ENCODE results near the gene NTRK2.
A peak's percentile ranks its signal among the peaks of the same experiment; 100 is the strongest.

The NTRK2 gene

DNA sequence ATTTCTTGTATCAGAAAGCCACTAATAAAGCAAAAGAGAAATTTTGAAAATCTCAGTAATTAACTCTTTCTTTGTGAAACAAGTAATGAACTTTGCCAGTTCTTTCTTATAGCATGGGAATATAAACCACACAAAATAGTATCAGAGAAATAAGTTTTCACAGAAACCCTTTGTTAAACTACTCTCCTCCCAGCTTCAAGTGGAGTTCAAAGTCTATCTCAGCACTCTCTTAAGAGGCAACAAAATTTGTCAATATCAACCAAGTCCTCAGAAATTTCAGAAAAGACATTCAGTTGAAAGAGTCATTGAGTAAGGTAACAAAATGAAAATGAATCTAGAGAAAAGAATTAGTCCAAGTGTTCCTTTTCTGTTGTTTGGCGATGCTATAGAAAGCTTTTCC, 89.3 kb downstream of the NTRK2 start:
- TF ChIP-seq, protein P1, sequence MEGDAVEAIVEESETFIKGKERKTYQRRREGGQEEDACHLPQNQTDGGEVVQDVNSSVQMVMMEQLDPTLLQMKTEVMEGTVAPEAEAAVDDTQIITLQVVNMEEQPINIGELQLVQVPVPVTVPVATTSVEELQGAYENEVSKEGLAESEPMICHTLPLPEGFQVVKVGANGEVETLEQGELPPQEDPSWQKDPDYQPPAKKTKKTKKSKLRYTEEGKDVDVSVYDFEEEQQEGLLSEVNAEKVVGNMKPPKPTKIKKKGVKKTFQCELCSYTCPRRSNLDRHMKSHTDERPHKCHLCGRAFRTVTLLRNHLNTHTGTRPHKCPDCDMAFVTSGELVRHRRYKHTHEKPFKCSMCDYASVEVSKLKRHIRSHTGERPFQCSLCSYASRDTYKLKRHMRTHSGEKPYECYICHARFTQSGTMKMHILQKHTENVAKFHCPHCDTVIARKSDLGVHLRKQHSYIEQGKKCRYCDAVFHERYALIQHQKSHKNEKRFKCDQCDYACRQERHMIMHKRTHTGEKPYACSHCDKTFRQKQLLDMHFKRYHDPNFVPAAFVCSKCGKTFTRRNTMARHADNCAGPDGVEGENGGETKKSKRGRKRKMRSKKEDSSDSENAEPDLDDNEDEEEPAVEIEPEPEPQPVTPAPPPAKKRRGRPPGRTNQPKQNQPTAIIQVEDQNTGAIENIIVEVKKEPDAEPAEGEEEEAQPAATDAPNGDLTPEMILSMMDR (conservative IDR thresholded peaks at IDR 0.05): no peak
- no peak overlapping the region for H3K27ac ChIP-seq

DNA sequence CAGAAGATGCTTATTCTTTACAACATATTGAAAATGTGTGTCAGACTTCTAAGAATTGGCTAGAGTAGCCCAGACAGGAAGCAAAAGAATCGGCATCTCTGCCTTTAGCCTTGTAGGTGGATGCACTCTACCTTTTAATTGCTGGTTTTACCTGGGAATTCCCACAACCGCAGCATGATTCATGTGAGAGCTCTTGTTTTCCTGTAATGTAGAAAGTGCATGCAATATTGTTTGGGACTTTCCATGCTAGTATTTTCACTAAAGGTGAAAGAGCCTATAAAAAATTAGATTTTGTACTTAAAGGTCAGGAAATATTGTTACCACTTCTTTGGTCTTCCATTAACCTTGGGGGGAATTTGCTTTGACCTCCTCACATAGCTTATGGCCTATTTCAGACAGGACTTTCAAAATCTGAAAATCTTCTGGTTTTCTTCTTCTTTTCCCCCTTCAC, 89.8 kb downstream of the NTRK2 start:
- no peak overlapping the region for H3K27ac ChIP-seq
- TF ChIP-seq, protein P1 (conservative IDR thresholded peaks at IDR 0.05): no peak

DNA sequence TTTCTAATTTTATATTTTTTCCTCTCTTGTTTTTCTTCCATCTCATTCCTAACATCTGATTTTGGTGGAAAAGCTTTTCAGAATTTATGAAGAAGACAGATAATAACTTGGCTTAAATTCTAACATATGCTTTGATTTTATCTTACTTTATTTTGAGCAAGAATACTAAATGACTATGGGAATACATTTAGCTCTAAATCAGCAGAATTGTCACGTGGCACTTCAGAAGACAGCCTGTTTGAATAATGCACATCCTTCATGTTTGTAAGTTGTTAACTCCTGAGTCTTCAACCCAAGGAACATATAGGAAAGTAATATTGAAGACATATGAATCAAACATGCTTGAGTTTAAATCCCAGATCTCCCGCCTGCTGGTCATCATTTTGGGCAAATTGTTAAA, 90.3 kb downstream of the NTRK2 start:
- H3K27ac ChIP-seq: no peak overlapping the region
- TF ChIP-seq, protein P1 (conservative IDR thresholded peaks at IDR 0.05): no peak

DNA sequence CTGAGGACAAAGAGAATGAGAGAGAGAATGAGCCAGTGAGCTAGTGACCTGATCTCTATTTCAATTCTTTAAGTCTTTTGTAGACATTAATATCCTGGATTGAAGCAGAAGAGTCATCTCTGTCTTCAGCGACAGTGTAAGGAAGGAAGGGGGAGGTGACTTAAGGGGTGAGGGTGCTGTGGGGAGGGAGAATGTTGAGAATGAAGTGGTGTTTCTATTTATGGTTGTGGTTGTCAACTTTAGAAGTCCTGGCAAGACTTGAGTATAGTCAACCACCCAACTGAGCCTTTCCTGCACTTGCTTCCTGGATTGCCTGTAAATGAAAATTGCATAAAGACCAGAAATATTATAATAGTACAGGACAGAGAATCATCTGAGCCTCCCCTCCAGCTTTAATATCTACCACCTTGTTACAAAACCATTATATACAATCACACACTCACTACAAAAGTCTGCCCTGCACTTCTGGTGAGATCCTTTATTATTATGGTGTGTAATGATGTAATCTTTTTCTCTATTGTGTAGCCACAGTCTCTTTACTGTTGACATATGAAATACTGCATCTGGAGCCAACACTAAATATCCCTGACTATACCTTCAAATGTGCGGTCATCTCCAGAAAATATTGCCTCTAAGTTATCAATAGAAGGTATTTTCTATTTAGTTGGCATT, 91.7 kb downstream of the NTRK2 start:
- H3K27ac ChIP-seq: no peak overlapping the region
- TF ChIP-seq, protein P1 (conservative IDR thresholded peaks at IDR 0.05): no peak

DNA sequence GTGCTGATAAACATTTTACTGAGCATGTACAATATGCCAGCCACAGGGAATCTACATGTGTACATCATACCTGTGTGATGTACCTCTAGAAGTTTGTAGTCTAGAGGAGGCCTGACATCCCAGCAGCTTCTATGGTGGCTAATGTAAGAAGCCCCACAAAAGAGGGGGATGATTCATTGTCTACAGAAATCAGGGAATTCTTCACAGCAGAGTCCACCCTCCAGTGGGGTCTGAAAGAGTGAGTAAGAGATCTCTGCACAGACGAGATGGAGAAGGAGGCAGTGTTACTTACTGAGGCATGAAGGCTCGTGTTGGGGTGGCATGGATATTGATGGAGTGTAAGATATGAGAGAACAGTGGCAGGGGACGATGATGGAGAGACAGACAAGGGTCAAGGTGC, 103.0 kb downstream of the NTRK2 start:
- H3K27ac ChIP-seq: no peak overlapping the region
- TF ChIP-seq, protein P1 (conservative IDR thresholded peaks at IDR 0.05): no peak

DNA sequence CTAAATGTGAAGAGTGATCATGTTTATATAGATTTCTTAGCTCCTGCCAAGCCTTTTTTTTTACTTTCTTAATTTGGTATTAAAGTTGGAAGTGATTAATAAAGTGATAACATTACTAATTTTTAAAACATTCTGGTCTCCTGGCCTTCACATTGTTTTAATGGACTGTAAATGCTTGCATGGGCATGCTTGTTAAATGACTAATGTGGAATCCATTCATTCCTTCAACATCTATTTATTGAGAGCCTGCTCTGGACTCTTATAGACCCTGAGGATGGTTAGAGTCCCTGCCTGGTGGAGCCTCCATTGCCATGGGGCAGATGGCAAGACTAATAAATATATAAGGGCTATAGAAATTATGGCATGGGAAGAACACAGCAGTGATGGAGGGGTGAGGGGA, 103.5 kb downstream of the NTRK2 start:
- no peak overlapping the region for H3K27ac ChIP-seq
- TF ChIP-seq, protein P1 (conservative IDR thresholded peaks at IDR 0.05): no peak

DNA sequence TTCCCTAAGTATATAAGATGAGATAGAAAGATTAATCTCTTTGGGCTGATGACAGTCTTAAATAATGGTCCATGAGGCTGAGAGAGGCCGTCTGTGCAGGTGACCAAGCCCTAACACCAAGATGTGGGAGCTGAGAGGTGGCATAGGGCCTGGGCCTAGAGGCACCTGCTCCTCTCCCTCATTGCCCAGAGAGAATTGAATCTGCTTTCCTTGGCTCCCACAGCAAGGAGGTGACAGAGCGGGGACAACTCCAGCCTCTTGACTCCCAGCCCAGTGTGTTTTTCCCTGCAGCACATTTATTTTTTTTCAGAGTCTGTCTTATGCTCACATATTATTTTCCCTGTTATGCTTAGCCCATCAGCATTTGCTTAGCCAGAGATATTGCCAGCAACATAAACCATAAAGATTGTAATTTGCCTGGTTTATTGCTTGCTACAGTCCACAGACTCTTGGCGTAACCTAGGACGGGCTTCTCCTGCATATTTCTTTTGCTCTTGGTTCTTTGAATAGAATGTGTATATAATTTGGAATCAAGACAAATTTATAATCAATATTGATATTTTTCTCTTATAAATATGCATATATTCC, 105.6 kb downstream of the NTRK2 start:
- peak overlapping the region; percentile 47; the same call in 1 of the 2 replicates for H3K27ac ChIP-seq
- TF ChIP-seq, protein P1 (conservative IDR thresholded peaks at IDR 0.05): no peak
